ENCODE measurements around the gene PCDHGB3.
A peak's percentile ranks its signal among the peaks of the same experiment; 100 is the strongest.
"Not testable (repeated sequence)": the region's sequence is repeated elsewhere in the genome, so short reads cannot be mapped to it uniquely, and the experiment has no call there.

PCDHGB3 gene

DNA sequence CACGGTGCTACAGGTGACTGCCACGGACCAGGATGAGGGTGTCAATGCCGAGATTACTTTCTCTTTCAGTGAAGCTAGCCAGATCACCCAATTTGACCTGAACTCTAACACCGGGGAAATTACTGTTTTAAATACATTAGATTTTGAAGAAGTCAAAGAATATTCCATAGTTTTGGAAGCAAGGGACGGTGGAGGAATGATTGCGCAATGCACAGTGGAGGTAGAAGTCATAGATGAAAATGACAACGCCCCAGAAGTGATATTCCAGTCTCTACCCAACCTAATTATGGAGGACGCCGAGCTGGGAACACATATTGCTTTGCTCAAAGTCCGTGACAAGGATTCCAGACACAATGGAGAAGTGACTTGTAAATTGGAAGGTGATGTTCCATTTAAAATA, 18.6 kb downstream of the PCDHGB3 start:
- FAIRE-seq (no peak), DNase-seq (ENCODE audit: insufficient read length) (no peak)
- no peak for TF ChIP-seq TAF1 (IDR thresholded peaks at IDR 0.05; ENCODE audit: borderline replicate concordance, low read depth, low read length)
- no peak for TF ChIP-seq POLR2AphosphoS5 (IDR thresholded peaks at IDR 0.05; ENCODE audit: low read depth, low read length)
- no peak for TF ChIP-seq POLR2A (IDR thresholded peaks at IDR 0.05; ENCODE audit: low read depth, low read length)

DNA sequence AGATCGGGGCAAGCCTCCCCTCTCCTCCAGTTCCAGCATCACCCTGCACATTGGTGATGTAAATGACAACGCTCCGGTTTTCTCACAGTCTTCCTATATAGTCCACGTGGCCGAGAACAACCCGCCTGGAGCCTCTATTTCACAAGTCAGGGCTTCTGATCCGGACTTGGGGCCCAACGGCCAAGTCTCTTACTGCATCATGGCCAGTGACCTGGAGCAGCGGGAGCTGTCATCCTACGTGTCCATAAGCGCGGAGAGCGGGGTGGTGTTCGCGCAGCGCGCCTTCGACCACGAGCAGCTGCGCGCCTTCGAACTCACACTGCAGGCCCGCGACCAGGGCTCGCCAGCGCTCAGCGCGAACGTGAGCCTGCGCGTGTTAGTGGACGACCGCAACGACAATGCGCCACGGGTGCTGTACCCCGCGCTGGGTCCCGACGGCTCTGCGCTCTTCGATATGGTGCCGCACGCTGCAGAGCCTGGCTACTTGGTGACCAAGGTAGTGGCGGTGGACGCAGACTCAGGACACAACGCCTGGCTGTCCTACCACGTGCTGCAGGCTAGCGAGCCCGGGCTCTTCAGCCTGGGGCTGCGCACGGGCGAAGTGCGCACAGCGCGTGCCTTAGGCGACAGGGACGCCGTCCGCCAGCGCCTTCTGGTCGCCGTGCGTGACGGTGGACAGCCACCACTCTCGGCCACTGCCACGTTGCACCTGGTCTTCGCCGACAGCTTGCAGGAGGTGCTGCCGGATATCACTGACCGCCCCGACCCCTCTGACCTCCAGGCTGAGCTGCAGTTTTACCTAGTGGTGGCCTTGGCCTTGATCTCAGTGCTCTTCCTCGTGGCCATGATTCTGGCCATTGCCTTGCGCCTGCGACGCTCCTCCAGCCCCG, 19.4 kb downstream of the PCDHGB3 start:
- DNase-seq (ENCODE audit: insufficient read length): no peak
- no peak for FAIRE-seq
- TF ChIP-seq POLR2A (IDR thresholded peaks at IDR 0.05; ENCODE audit: low read depth, low read length) (no peak), TAF1 (IDR thresholded peaks at IDR 0.05; ENCODE audit: borderline replicate concordance, low read depth, low read length) (no peak), POLR2AphosphoS5 (IDR thresholded peaks at IDR 0.05; ENCODE audit: low read depth, low read length) (no peak)

DNA sequence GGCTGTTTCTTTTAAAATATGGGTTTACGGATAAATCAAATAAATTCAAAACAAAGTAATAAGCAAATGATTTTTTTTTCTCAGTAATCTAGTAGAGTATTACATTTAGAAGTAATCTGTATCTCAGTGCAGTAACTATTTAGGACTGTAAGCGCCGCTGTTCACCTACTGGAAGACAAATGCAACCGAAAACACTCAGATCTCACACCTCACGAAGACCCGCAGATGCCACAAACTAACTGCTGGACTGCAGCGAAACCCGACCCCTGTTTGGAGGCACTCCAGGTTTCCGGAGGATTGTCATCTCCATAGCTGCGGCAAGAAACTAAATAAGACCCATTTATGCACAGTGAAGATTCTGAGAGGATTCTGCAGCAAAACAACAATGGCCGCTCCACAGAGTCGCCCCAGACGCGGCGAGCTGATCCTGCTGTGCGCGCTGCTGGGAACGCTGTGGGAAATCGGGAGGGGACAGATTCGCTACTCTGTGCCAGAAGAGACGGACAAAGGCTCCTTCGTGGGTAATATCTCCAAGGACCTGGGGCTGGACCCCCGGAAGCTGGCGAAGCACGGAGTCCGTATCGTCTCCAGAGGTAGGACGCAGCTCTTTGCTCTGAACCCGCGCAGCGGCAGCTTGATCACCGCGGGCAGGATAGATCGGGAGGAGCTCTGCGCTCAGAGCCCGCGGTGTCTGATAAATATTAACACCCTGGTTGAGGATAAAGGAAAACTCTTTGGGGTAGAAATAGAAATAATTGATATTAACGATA, 22.6 kb downstream of the PCDHGB3 start, which contains the start of gene PCDHGA8:
Gene PCDHGA8, plus strand, starts transcription at position 205 of the 770 bp plus-strand sequence. Its CDS starts 181 bp downstream, at position 386.
- TF ChIP-seq TAF1 (IDR thresholded peaks at IDR 0.05; ENCODE audit: borderline replicate concordance, low read depth, low read length) (no peak), POLR2AphosphoS5 (IDR thresholded peaks at IDR 0.05; ENCODE audit: low read depth, low read length) (no peak), POLR2A (IDR thresholded peaks at IDR 0.05; ENCODE audit: low read depth, low read length) (no peak)
- FAIRE-seq: no peak
- DNase-seq (ENCODE audit: insufficient read length): no peak

DNA sequence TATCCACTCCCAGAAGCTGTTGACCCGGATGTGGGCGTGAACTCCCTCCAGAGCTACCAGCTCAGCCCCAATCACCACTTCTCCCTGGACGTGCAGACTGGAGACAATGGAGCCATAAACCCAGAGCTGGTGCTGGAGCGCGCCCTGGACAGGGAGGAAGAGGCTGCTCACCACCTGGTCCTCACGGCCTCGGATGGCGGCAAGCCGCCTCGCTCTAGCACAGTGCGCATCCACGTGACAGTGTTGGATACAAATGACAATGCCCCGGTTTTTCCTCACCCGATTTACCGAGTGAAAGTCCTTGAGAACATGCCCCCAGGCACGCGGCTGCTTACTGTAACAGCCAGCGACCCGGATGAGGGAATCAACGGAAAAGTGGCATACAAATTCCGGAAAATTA, 23.2 kb downstream of the PCDHGB3 start:
- FAIRE-seq (no peak), DNase-seq (ENCODE audit: insufficient read length) (no peak)
- TF ChIP-seq POLR2AphosphoS5 (IDR thresholded peaks at IDR 0.05; ENCODE audit: low read depth, low read length) (no peak), POLR2A (IDR thresholded peaks at IDR 0.05; ENCODE audit: low read depth, low read length) (no peak), TAF1 (IDR thresholded peaks at IDR 0.05; ENCODE audit: borderline replicate concordance, low read depth, low read length) (no peak)

DNA sequence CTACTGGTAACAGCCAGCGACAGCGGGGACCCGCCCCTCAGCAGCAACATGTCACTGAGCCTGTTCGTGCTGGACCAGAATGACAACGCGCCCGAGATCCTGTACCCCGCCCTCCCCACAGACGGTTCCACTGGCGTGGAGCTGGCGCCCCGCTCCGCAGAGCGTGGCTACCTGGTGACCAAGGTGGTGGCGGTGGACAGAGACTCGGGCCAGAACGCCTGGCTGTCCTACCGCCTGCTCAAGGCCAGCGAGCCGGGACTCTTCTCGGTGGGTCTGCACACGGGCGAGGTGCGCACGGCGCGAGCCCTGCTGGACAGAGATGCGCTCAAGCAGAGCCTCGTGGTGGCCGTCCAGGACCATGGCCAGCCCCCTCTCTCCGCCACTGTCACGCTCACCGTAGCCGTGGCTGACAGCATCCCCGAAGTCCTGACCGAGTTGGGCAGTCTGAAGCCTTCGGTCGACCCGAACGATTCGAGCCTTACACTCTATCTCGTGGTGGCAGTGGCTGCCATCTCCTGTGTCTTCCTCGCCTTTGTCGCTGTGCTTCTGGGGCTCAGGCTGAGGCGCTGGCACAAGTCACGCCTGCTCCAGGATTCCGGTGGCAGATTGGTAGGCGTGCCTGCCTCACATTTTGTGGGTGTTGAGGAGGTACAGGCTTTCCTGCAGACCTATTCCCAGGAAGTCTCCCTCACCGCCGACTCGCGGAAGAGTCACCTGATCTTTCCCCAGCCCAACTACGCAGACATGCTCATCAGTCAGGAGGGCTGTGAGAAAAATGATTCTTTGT, 24.6 kb downstream of the PCDHGB3 start:
- not testable (repeated sequence) for DNase-seq (ENCODE audit: insufficient read length); FAIRE-seq

DNA sequence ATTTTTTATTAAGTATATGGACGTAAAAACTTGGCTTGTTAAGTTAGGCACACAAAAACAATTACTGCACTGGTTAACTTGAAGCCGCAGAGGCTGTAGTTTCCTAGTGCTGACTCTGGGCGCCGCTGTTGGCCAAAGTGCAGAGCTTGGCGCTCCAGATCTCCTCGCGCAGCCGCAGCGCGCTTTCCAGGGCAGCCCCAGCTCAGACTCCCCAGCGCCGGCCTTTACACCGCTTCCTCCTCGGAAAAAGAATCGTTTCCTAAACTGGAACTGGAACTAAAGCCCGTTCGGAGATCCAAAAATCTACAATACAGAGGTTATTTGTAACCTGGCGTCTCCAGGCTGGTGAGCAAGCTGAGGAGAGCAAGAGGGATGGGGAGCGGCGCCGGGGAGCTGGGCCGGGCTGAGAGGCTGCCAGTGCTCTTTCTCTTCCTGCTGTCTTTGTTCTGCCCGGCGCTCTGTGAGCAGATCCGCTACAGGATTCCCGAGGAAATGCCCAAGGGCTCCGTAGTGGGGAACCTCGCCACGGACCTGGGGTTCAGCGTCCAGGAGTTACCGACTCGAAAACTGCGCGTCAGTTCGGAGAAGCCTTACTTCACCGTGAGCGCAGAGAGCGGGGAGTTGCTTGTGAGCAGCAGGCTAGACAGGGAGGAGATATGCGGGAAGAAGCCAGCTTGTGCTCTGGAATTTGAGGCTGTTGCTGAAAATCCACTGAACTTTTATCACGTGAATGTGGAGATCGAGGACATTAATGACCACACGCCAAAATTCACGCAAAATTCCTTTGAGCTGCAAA, 27.9 kb downstream of the PCDHGB3 start, which contains the start of gene PCDHGB5:
Gene PCDHGB5, plus strand, starts transcription at position 192 of the 796 bp plus-strand sequence. Its CDS starts 181 bp downstream, at position 373.
- DNase-seq (ENCODE audit: insufficient read length): peak; percentile 35
- FAIRE-seq: peak; percentile 96

DNA sequence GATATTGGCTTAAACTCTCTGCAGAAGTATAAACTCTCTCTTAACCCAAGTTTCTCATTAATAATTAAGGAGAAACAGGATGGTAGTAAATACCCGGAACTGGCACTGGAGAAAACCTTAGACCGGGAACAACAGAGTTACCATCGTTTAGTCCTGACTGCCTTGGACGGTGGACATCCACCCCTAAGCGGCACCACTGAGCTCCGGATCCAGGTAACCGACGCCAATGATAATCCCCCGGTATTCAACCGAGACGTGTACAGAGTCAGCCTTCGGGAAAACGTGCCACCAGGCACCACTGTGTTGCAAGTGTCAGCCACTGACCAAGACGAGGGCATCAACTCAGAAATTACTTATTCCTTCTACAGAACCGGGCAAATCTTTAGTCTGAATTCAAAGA, 28.6 kb downstream of the PCDHGB3 start:
- TF ChIP-seq POLR2AphosphoS5 (IDR thresholded peaks at IDR 0.05; ENCODE audit: low read depth, low read length) (no peak), POLR2A (IDR thresholded peaks at IDR 0.05; ENCODE audit: low read depth, low read length) (no peak), TAF1 (IDR thresholded peaks at IDR 0.05; ENCODE audit: borderline replicate concordance, low read depth, low read length) (no peak)
- DNase-seq (ENCODE audit: insufficient read length): no peak
- no peak for FAIRE-seq

DNA sequence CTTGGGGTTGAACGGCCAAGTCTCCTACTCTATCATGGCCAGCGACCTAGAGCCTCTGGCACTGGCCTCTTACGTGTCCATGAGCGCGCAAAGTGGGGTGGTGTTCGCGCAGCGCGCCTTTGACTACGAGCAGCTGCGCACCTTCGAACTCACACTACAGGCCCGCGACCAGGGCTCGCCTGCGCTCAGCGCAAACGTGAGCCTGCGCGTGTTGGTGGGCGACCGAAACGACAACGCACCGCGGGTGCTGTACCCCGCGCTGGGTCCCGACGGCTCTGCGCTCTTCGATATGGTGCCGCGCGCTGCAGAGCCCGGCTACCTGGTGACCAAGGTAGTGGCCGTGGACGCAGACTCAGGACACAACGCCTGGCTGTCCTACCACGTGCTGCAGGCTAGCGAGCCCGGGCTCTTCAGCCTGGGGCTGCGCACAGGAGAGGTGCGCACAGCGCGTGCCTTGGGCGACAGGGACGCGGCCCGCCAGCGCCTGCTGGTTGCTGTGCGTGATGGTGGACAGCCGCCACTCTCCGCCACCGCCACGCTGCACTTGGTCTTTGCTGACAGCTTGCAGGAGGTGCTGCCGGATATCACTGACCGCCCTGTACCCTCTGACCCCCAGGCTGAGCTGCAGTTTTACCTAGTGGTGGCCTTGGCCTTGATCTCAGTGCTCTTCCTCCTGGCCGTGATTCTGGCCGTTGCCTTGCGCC, 29.7 kb downstream of the PCDHGB3 start:
- DNase-seq (ENCODE audit: insufficient read length) (no peak), FAIRE-seq (no peak)
- TF ChIP-seq POLR2AphosphoS5 (IDR thresholded peaks at IDR 0.05; ENCODE audit: low read depth, low read length): no peak
- TF ChIP-seq TAF1 (IDR thresholded peaks at IDR 0.05; ENCODE audit: borderline replicate concordance, low read depth, low read length): no peak
- TF ChIP-seq POLR2A (IDR thresholded peaks at IDR 0.05; ENCODE audit: low read depth, low read length): no peak

DNA sequence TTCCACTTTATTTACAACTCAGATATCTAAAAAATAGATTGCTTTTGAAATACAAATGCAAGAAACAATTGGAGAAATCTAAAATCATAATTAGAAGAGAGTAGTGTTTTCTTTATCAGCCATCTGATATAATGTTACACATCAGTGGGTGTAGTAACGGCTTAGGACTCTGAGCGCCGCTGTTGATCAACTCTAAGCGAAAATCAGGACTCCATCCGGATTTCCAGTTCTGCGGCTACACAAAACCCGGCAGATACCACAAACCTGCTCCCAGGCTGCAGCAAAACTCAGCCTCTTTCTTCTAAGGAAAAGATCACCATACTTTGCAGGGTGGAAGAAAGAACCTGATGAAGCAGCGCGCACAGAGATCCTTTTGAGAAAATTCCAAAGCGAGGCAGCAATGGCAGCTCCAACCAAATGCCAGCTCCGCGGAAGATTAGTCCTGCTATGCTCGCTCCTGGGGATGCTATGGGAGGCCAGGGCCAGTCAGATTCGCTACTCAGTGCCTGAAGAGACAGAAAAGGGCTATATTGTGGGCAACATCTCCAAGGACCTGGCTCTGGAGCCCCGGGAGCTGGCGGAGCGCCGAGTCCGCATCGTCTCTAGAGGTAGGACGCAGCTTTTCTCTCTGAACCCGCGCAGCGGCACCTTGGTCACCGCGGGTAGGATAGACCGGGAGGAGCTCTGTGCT, 32.7 kb downstream of the PCDHGB3 start, which contains the start of gene PCDHGA9:
Gene PCDHGA9, plus strand, starts transcription at position 226 of the 691 bp plus-strand sequence. Its CDS starts 175 bp downstream, at position 401.
- no peak for DNase-seq (ENCODE audit: insufficient read length)
- FAIRE-seq: no peak
- TF ChIP-seq POLR2A (IDR thresholded peaks at IDR 0.05; ENCODE audit: low read depth, low read length): no peak
- TF ChIP-seq TAF1 (IDR thresholded peaks at IDR 0.05; ENCODE audit: borderline replicate concordance, low read depth, low read length): no peak
- TF ChIP-seq POLR2AphosphoS5 (IDR thresholded peaks at IDR 0.05; ENCODE audit: low read depth, low read length): no peak

DNA sequence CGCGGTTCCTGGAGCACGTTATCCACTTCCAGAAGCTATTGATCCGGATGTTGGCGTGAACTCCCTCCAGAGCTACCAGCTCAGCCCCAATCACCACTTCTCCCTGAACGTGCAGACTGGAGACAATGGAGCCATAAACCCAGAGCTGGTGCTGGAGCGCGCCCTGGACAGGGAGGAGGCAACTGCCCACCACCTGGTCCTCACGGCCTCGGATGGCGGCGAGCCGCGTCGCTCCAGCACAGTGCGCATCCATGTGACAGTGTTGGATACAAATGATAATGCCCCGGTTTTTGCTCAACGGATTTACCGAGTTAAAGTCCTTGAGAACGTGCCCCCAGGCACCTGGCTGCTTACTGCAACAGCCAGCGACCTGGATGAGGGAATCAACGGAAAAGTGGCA, 33.3 kb downstream of the PCDHGB3 start:
- no peak for TF ChIP-seq TAF1 (IDR thresholded peaks at IDR 0.05; ENCODE audit: borderline replicate concordance, low read depth, low read length)
- no peak for TF ChIP-seq POLR2AphosphoS5 (IDR thresholded peaks at IDR 0.05; ENCODE audit: low read depth, low read length)
- TF ChIP-seq POLR2A (IDR thresholded peaks at IDR 0.05; ENCODE audit: low read depth, low read length): no peak
- FAIRE-seq (no peak), DNase-seq (ENCODE audit: insufficient read length) (no peak)

DNA sequence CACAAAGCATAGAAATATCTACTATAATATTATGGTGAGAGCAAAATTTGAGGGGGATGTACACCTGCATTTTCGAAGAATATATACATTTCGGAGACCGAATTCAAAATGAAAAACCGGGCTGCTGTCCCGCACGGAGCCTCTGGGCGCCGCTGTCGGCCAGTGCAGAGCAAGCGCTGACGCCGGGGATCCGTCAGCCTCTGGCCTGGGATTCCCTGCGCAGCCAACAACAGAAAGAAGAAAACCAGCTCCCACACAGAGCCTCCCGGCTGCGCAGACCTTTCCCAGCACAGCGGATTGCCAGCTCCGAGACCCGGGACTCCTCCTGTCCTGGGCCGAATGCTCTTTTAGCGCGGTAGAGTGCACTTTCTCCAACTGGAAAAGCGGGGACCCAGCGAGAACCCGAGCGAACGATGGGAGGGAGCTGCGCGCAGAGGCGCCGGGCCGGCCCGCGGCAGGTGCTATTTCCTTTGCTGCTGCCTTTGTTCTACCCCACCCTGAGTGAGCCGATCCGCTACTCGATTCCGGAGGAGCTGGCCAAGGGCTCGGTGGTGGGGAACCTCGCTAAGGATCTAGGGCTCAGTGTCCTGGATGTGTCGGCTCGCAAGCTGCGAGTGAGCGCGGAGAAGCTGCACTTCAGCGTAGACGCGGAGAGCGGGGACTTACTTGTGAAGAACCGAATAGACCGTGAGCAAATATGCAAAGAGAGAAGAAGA, 37.9 kb downstream of the PCDHGB3 start, which contains the start of gene PCDHGB6:
Gene PCDHGB6, plus strand, starts transcription at position 232 of the 716 bp plus-strand sequence. Its CDS starts 182 bp downstream, at position 414.
- DNase-seq (ENCODE audit: insufficient read length); FAIRE-seq: not testable (repeated sequence)

All from GM12892 (cell line).